ENCODE measurements around the gene ADAMTS12.

DNA sequence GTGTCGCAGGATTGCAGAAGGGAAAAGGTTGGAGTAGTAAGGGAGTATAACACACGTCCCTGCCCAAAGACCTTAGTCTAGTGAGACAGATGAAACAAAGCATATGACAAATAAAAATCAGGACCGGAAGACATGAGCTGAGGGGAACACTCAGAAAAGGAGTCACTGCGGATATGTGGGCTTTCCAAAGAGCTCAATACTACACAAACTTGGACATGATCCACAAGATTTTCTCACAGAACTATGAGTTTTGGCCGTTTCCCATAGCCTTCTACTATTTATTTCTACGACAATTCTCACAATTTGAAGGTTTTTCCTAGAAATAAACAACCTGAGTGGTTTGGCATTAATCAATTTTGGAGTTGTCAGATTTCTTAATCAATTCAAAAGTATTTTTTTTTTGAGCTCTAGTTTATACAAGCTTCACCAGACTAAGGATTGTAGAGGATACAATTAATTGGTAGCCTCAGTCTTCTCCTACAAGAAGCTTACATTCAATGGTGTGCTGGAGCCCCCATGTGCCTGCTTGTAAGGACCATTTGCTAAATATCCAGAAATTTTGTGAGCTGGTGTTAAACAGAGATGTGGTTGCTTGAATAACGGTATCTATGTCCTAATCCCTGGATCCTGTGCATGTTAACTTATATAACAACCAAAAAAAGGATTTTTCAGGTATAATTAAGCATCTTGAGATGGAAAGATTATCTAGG lies 91.4 kb downstream of the ADAMTS12 start:
- TF ChIP-seq, protein P1, sequence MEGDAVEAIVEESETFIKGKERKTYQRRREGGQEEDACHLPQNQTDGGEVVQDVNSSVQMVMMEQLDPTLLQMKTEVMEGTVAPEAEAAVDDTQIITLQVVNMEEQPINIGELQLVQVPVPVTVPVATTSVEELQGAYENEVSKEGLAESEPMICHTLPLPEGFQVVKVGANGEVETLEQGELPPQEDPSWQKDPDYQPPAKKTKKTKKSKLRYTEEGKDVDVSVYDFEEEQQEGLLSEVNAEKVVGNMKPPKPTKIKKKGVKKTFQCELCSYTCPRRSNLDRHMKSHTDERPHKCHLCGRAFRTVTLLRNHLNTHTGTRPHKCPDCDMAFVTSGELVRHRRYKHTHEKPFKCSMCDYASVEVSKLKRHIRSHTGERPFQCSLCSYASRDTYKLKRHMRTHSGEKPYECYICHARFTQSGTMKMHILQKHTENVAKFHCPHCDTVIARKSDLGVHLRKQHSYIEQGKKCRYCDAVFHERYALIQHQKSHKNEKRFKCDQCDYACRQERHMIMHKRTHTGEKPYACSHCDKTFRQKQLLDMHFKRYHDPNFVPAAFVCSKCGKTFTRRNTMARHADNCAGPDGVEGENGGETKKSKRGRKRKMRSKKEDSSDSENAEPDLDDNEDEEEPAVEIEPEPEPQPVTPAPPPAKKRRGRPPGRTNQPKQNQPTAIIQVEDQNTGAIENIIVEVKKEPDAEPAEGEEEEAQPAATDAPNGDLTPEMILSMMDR (conservative IDR thresholded peaks at IDR 0.05; ENCODE audit: low read depth in 2 of 2) = peak in 1 of 2 experiments; percentile 39; a peak in 2 of 4 replicates
- no peak for TF ChIP-seq EZH2 (IDR thresholded peaks at IDR 0.05; ENCODE audit: low read depth, unreplicated experiment)

Measured in GM23338 (cell line).